Keratinocyte (primary cell): ENCODE data around the gene ANKRD34A. TPM values are rescaled to one million over a fixed set of nuclear protein-coding genes. Genes with fewer than 3 reads are reported as not detected.

Experiments
- DNase-seq: peaks from one replicate; pipeline ENCODE4 v3.0.0-alpha.2; 2011; ENCODE audit warnings: low read depth, missing footprints, low spot score
- FAIRE-seq: peaks from 2 replicates; lab custom pipeline; 2011; peaks lifted over from hg19 to GRCh38; lab: Jason Lieb, UNC
- H2AFZ ChIP-seq: 2 replicates; pipeline ENCODE4 v1.6.0; 2012; ENCODE audit warnings: low read length, control low read depth, inconsistent platforms; ENCODE audit not compliant: control insufficient read depth
- H3K27ac ChIP-seq: 2 replicates; pipeline ENCODE4 v1.5.1; 2011; ENCODE audit warnings: low read length; ENCODE audit not compliant: control insufficient read depth, insufficient read depth
- H3K27me3 ChIP-seq: 3 replicates; pipeline ENCODE4 v1.6.0; 2011; ENCODE audit warnings: low read length; ENCODE audit not compliant: control insufficient read depth, insufficient read depth; ENCODE audit errors: extremely low read depth
- H3K36me3 ChIP-seq, 2 experiments: 2 replicates in 1 of 2; 3 replicates in 1 of 2; pipeline ENCODE4 v1.5.1; 2011; ENCODE audit warnings: low read length in 2 of 2, mild to moderate bottlenecking in 1 of 2; ENCODE audit not compliant: control insufficient read depth in 2 of 2, insufficient read depth in 2 of 2; ENCODE audit errors: extremely low read depth in 1 of 2
- H3K4me1 ChIP-seq: 3 replicates; pipeline ENCODE4 v1.5.1; 2011; ENCODE audit warnings: low read length; ENCODE audit not compliant: control insufficient read depth, insufficient read depth; ENCODE audit errors: extremely low read depth
- H3K4me2 ChIP-seq: 3 replicates; pipeline ENCODE4 v1.6.0; 2011; ENCODE audit warnings: low read depth, low read length; ENCODE audit not compliant: control insufficient read depth, insufficient read depth; ENCODE audit errors: extremely low read depth
- H3K4me3 ChIP-seq, 3 experiments: fragments of 200-600 bp in 1 of 3; sonication (generic) in 1 of 3; 2 replicates in 2 of 3; 3 replicates in 1 of 3; pipeline ENCODE4 v1.5.1; 2011 to 2016; ENCODE audit warnings: low read length in 3 of 3, mild to moderate bottlenecking in 3 of 3, control low read depth in 2 of 3, inconsistent platforms in 1 of 3, low read depth in 1 of 3, mixed read lengths in 1 of 3, mixed run types in 1 of 3, moderate library complexity in 1 of 3; ENCODE audit not compliant: control insufficient read depth in 2 of 3, insufficient read depth in 2 of 3; ENCODE audit errors: extremely low read depth in 1 of 3
- H3K79me2 ChIP-seq: 2 replicates; pipeline ENCODE4 v1.6.0; 2012; ENCODE audit warnings: low read length; ENCODE audit not compliant: control insufficient read depth, insufficient read depth
- H3K9ac ChIP-seq: 3 replicates; pipeline ENCODE4 v1.6.0; 2011; ENCODE audit warnings: low read length; ENCODE audit not compliant: control insufficient read depth, insufficient read depth; ENCODE audit errors: extremely low read depth
- H3K9me1 ChIP-seq: 3 replicates; pipeline ENCODE4 v1.6.0; 2011; ENCODE audit warnings: low read length; ENCODE audit not compliant: control insufficient read depth, insufficient read depth; ENCODE audit errors: extremely low read depth
- H3K9me3 ChIP-seq: 2 replicates; pipeline ENCODE4 v1.5.1; 2012; ENCODE audit warnings: low read depth, low read length; ENCODE audit not compliant: control insufficient read depth
- H4K20me1 ChIP-seq: 3 replicates; pipeline ENCODE4 v1.6.0; 2011; ENCODE audit warnings: low read length; ENCODE audit not compliant: control insufficient read depth, insufficient read depth; ENCODE audit errors: extremely low read depth
- EZH2 ChIP-seq: IDR thresholded peaks from one replicate; pipeline ENCODE4 v1.6.1; 2012; ENCODE audit warnings: inconsistent platforms, mild to moderate bottlenecking, low read length, moderate library complexity
- dilution Hi-C: fragments of 300-500 bp; cut with MboI; formaldehyde crosslinking; loops from one replicate; pipeline ENCODE4 v1.7.0; 2020; ENCODE audit warnings: low sequenced_read_pairs; ENCODE audit not compliant: extremely low pct_ligation_motif_present
- polyA plus RNA-seq, 5 experiments: library from polyadenylated mRNA; depleted of rRNA in 3 of 5; stranded (reverse) in 3 of 5; stranded (forward) in 1 of 5; unstranded in 1 of 5; fragments of >200 nt; gene quantifications; 1 replicate in 1 of 5; 2 replicates in 3 of 5; 3 replicates in 1 of 5; pipeline versions ENCODE4 v1.2.1 to v1.2.3, GENCODE V29; 2011 to 2012; ENCODE audit warnings: missing spikeins in 2 of 5, low read depth in 1 of 5, low replicate concordance in 1 of 5
- TF ChIP-seq, protein P1 (sequence below), 3 experiments: IDR thresholded peaks in 1 of 3; conservative IDR thresholded peaks in 1 of 3; optimal IDR thresholded peaks in 1 of 3; 2 replicates in 2 of 3; 3 replicates in 1 of 3; pipeline versions ENCODE3 to v1.5.1; 2011; ENCODE audit warnings: low read length in 3 of 3, mild to moderate bottlenecking in 3 of 3, moderate library complexity in 2 of 3, control low read depth in 1 of 3, inconsistent platforms in 1 of 3; ENCODE audit not compliant: insufficient read depth in 2 of 3; ENCODE audit errors: extremely low read depth in 1 of 3

Gene ANKRD34A
- polyA plus RNA-seq, 1 donor (not counting 4 experiments of a cell fraction or from before 2014, with no cell fraction given) = 0.83 TPM

DNA sequence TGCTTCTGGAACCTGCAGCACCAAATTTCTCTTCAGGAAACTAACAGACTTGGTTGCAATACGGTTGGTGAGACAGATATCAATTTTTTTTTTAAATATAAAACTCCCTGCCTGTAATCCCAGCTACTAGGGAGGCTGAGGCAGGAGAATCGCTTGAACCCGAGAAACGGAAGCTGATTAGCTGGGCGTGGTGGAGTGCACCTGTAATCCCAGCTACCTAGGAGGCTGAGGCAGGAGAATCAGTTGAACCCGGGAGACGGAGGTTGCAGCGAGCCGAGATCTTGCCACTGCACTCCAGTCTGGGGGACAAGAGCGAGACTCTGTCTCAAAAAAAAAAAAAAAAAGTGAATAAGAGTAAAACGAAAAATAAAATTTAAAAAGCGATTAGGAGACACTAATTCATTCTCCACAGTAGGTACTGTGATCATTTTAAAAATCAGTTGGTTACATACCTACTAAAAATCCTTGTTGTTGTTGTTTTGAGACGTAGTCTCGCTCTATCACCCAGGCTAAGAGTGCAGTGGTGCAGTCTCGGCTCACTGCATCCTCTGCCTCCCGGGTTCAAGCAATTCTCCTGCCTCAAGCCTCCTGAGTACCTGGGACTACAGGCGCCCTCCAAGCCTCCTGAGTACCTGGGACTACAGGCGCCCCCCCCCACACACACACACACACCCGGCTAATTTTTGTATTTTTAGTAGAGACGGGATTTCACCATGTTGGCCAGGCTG is 36.3 kb downstream of the ANKRD34A start:
- H3K27me3 ChIP-seq = no peaks in the 10 kb centered on the region
- peak overlapping the region; percentile 93 for H3K9ac ChIP-seq
- H4K20me1 ChIP-seq = no peaks in the 10 kb centered on the region
- H3K4me2 ChIP-seq = peak overlapping the region; percentile 92
- FAIRE-seq = no peak
- H3K79me2 ChIP-seq = peaks cover 14% of the 10 kb centered on the region
- peaks cover 10% of the 10 kb centered on the region for H3K4me1 ChIP-seq
- peak overlapping the region; percentile 98 for H3K27ac ChIP-seq
- H2AFZ ChIP-seq = peak overlapping the region; percentile 77
- dilution Hi-C loops = no loop called here
- H3K4me3 ChIP-seq = peak overlapping the region; percentile 62 to 97 (median 95)
- no peak for TF ChIP-seq EZH2
- TF ChIP-seq, protein P1, sequence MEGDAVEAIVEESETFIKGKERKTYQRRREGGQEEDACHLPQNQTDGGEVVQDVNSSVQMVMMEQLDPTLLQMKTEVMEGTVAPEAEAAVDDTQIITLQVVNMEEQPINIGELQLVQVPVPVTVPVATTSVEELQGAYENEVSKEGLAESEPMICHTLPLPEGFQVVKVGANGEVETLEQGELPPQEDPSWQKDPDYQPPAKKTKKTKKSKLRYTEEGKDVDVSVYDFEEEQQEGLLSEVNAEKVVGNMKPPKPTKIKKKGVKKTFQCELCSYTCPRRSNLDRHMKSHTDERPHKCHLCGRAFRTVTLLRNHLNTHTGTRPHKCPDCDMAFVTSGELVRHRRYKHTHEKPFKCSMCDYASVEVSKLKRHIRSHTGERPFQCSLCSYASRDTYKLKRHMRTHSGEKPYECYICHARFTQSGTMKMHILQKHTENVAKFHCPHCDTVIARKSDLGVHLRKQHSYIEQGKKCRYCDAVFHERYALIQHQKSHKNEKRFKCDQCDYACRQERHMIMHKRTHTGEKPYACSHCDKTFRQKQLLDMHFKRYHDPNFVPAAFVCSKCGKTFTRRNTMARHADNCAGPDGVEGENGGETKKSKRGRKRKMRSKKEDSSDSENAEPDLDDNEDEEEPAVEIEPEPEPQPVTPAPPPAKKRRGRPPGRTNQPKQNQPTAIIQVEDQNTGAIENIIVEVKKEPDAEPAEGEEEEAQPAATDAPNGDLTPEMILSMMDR (optimal IDR thresholded peaks at IDR 0.05 in 1 of 3, IDR thresholded peaks at IDR 0.05 in 1 of 3, conservative IDR thresholded peaks at IDR 0.05 in 1 of 3; ENCODE audit: extremely low read depth in 1 of 3, insufficient read depth in 2 of 3, low read length in 3 of 3) = no peak
- H3K9me1 ChIP-seq = no peaks in the 10 kb centered on the region
- no peaks in the 10 kb centered on the region for H3K9me3 ChIP-seq
- peaks cover 3 to 6% of the 10 kb centered on the region in 2 experiments for H3K36me3 ChIP-seq
- no peak for DNase-seq

DNA sequence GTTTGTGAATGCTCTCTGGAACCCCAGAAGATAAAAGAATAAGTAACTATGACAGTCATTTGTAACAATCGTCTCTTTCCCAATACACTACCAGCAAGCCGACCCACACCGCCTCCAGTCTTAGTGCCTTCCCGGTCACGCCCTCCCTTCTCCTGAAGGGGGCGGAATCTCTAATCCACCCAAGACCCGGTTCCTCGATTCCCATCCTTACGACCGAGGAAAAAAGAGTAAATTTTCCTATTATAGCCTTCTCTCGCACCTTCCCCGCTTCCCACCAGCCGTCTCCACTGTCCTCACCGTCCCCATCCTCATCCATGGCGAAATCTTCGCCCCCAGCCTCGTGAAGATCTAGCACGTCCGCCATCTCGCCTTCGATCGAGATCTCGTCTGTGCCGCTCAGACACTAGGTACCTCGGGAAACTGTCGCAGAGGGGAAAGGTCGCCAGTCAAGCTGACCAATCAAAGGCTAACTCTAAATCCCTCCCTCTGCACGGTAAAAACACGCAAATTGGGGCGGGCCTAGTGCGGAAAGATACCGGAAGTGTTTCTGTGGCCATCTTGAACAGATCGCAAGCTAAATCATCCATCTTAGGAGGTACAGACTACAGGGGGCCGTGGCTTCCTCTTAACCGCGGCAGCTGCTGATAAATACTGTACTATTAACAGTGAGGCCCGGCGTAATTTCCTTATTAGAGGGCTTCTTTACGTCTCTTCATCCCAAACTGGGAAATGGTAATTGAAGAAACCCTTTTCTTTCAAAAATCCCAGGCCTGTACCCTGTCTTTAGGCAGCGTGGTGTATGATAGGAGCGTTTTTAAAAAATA is 37.1 kb downstream of the ANKRD34A start, which contains the start of gene RBM8A:
Gene RBM8A, minus strand, starts transcription at position 422 of the 824 bp plus-strand sequence. Its CDS starts 58 bp downstream, at position 364.
- H3K36me3 ChIP-seq = peaks cover 3 to 6% of the 10 kb centered on the region in 2 experiments
- peaks cover 14% of the 10 kb centered on the region for H3K79me2 ChIP-seq
- dilution Hi-C loops = no loop called here
- no peaks in the 10 kb centered on the region for H3K9me3 ChIP-seq
- H3K9me1 ChIP-seq = no peaks in the 10 kb centered on the region
- H3K27ac ChIP-seq = peak within 1 kb of the TSS; percentile 98
- H3K27me3 ChIP-seq = no peaks in the 10 kb centered on the region
- H3K4me2 ChIP-seq = peak within 1 kb of the TSS; percentile 92
- FAIRE-seq (peak; percentile 44), DNase-seq (peak; percentile 81)
- no peaks in the 10 kb centered on the region for H4K20me1 ChIP-seq
- peak within 1 kb of the TSS; percentile 62 to 97 (median 95) for H3K4me3 ChIP-seq
- peak within 1 kb of the TSS; percentile 93 for H3K9ac ChIP-seq
- H2AFZ ChIP-seq = peak within 1 kb of the TSS; percentile 77
- peaks cover 10% of the 10 kb centered on the region for H3K4me1 ChIP-seq
- TF ChIP-seq, protein P1 (optimal IDR thresholded peaks at IDR 0.05 in 1 of 3, IDR thresholded peaks at IDR 0.05 in 1 of 3, conservative IDR thresholded peaks at IDR 0.05 in 1 of 3; ENCODE audit: extremely low read depth in 1 of 3, insufficient read depth in 2 of 3, low read length in 3 of 3) = peak; percentile 58 to 64 (median 62)
- TF ChIP-seq EZH2 = no peak
